Thoracic aorta (tissue), 2 donors: ENCODE data around the gene TAF6L. TPM values are rescaled to one million over a fixed set of nuclear protein-coding genes. Genes with fewer than 3 reads are reported as not detected.
A peak's percentile ranks its signal among the peaks of the same experiment; 100 is the strongest.
"Not testable (repeated sequence)": the region's sequence is repeated elsewhere in the genome, so short reads cannot be mapped to it uniquely, and the experiment has no call there.

Experiments used
- ATAC-seq: fragments of 150-250 bp; one replicate; pipeline ENCODE4 v1.8.0; 2017; ENCODE audit warnings: low read depth; ENCODE audit not compliant: insufficient number of reproducible peaks, low FRiP score
- DNase-seq: peaks from one replicate; pipeline ENCODE4 v3.0.0-alpha.2; 2020; ENCODE audit warnings: low spot score
- H3K27ac ChIP-seq, 2 donors: fragments of 200-600 bp; sonication (generic); 1 replicate in 1 of 2; 2 replicates in 1 of 2; pipeline ENCODE4 v1.5.1; 2016; ENCODE audit warnings: mild to moderate bottlenecking in 2 of 2, moderate library complexity in 2 of 2
- H3K27me3 ChIP-seq: fragments of 200-600 bp; sonication (generic); replicated peaks from 2 replicates; pipeline ENCODE4 v1.6.0; 2016; ENCODE audit warnings: mild to moderate bottlenecking; ENCODE audit not compliant: insufficient read depth
- H3K36me3 ChIP-seq: fragments of 200-600 bp; sonication (generic); one replicate; pipeline ENCODE4 v1.5.1; 2016
- H3K4me1 ChIP-seq, 2 donors: fragments of 200-600 bp; sonication (generic); 1 replicate in 1 of 2; 2 replicates in 1 of 2; pipeline versions ENCODE4 v1.5.1 to v1.6.0; 2016; ENCODE audit warnings: low read depth in 2 of 2, mild to moderate bottlenecking in 1 of 2; ENCODE audit not compliant: control insufficient read depth in 1 of 2
- H3K4me3 ChIP-seq: fragments of 200-600 bp; sonication (generic); 2 replicates; pipeline ENCODE4 v1.5.1; 2016; ENCODE audit warnings: mild to moderate bottlenecking
- H3K9me3 ChIP-seq: fragments of 200-600 bp; sonication (generic); 2 replicates; pipeline ENCODE4 v1.5.1; 2016
- CTCF ChIP-seq: fragments of 200-600 bp; sonication (generic); IDR thresholded peaks from one replicate; pipeline ENCODE4 v1.5.1; 2019; ENCODE audit warnings: antibody characterized with exemption
- total RNA-seq, 2 donors: library from RNA; depleted of rRNA; stranded (reverse); fragments of >200 nt; gene quantifications; one replicate each; pipeline versions ENCODE4 v1.1.0 to v1.2.3, GENCODE V29; 2016

The TAF6L gene
- total RNA-seq, 2 donors from 2014 or later: 18.5 to 22.2 TPM

GRCh38 chr11:62726156-62726914 lies 44.9 kb upstream of the TAF6L start:
- peaks cover 29 to 47% of the 10 kb centered on the region in 2 donors for H3K4me1 ChIP-seq
- no peaks in the 10 kb centered on the region for H3K27me3 ChIP-seq
- peak overlapping the region; percentile 94 to 95 for H3K27ac ChIP-seq
- DNase-seq (no peak), ATAC-seq (no peak)
- peak overlapping the region; percentile 97 for H3K4me3 ChIP-seq
- no peak for TF ChIP-seq CTCF
- no peaks in the 10 kb centered on the region for H3K9me3 ChIP-seq
- H3K36me3 ChIP-seq: peaks cover 32% of the 10 kb centered on the region

GRCh38 chr11:62726915-62727164 lies 44.4 kb upstream of the TAF6L start:
- ATAC-seq: no peak
- DNase-seq: no peak

GRCh38 chr11:62727165-62727871 lies 43.9 kb upstream of the TAF6L start, which contains the start of gene HNRNPUL2:
Gene HNRNPUL2 (minus strand): TSS chr11:62727457. CDS start chr11:62727156, 301 bp downstream.
- DNase-seq (peak; percentile 90), ATAC-seq (peak; percentile 90)
- no peak for TF ChIP-seq CTCF
- no peaks in the 10 kb centered on the region for H3K27me3 ChIP-seq
- peak within 1 kb of the TSS; percentile 97 for H3K4me3 ChIP-seq
- peaks cover 29 to 53% of the 10 kb centered on the region in 2 donors for H3K4me1 ChIP-seq
- no peaks in the 10 kb centered on the region for H3K9me3 ChIP-seq
- peaks cover 26% of the 10 kb centered on the region for H3K36me3 ChIP-seq
- H3K27ac ChIP-seq: peak within 1 kb of the TSS; percentile 94 to 95

More at GRCh38 chr11:62726915-62727164, 44.4 kb upstream of the TAF6L start:
- no peak for TF ChIP-seq CTCF
- Histone ChIP-seq H3K36me3 (peaks cover 27% of the 10 kb centered on the region), H3K27me3 (no peaks in the 10 kb centered on the region), H3K9me3 (no peaks in the 10 kb centered on the region), H3K27ac (peak overlapping the region; percentile 94 to 95), H3K4me3 (peak overlapping the region; percentile 97), H3K4me1 (peaks cover 29 to 52% of the 10 kb centered on the region in 2 donors)

- Histone ChIP-seq H3K27me3 (no peaks in the 10 kb centered on the region), H3K4me3 (peak overlapping the region; percentile 97), H3K36me3 (peaks cover 22% of the 10 kb centered on the region), H3K9me3 (no peaks in the 10 kb centered on the region), H3K27ac (peak overlapping the region; percentile 94 to 95), H3K4me1 (peaks cover 29 to 53% of the 10 kb centered on the region in 2 donors)
- TF ChIP-seq CTCF: no peak
- DNase-seq (peak; percentile 78), ATAC-seq (peak; percentile 91)
Measured at GRCh38 chr11:62727872-62728170, 43.4 kb upstream of the TAF6L start.

GRCh38 chr11:62728171-62728988 lies 42.8 kb upstream of the TAF6L start, which contains the start of gene TTC9C:
Gene TTC9C (plus strand): TSS chr11:62728486. CDS start chr11:62728849, 363 bp downstream.
- H3K4me1 ChIP-seq: peaks cover 29 to 53% of the 10 kb centered on the region in 2 donors
- H3K27ac ChIP-seq: peak within 1 kb of the TSS; percentile 94 to 95
- H3K4me3 ChIP-seq: peak within 1 kb of the TSS; percentile 97
- DNase-seq (peak; percentile 74), ATAC-seq (peak; percentile 71)
- no peaks in the 10 kb centered on the region for H3K9me3 ChIP-seq
- peaks cover 16% of the 10 kb centered on the region for H3K36me3 ChIP-seq
- no peak for TF ChIP-seq CTCF
- H3K27me3 ChIP-seq: no peaks in the 10 kb centered on the region

GRCh38 chr11:62730076-62730475 lies 41.1 kb upstream of the TAF6L start:
- H3K36me3 ChIP-seq: peaks cover 10% of the 10 kb centered on the region
- DNase-seq, H3K9me3 ChIP-seq, H3K27me3 ChIP-seq, ATAC-seq: not testable (repeated sequence)
- H3K4me3 ChIP-seq: peak overlapping the region; percentile 97
- H3K4me1 ChIP-seq: peaks cover 19 to 37% of the 10 kb centered on the region in 2 donors
- H3K27ac ChIP-seq: peak overlapping the region in 1 of 2 donors; percentile 10
